ENCODE measurements around the gene LMO3.
A peak's percentile ranks its signal among the peaks of the same experiment; 100 is the strongest.

The LMO3 gene

GRCh38 chr12:16608946-16609539 lies 3.1 kb upstream of the LMO3 start:
- CTCF ChIA-PET: no interaction called here
- POLR2A ChIA-PET: no interaction called here
- no peak for TF ChIP-seq FOXA1 (IDR thresholded peaks at IDR 0.05)
- TF ChIP-seq NFRKB (IDR thresholded peaks at IDR 0.05): no peak
- TF ChIP-seq BHLHE40 (IDR thresholded peaks at IDR 0.05; ENCODE audit: borderline replicate concordance): no peak
- no peak for TF ChIP-seq L3MBTL2 (conservative IDR thresholded peaks at IDR 0.05)
- TF ChIP-seq ELF4 (IDR thresholded peaks at IDR 0.05): no peak
- TF ChIP-seq PKNOX1 (IDR thresholded peaks at IDR 0.05): no peak
- no peak for TF ChIP-seq SP1 (IDR thresholded peaks at IDR 0.05)
- TF ChIP-seq HDGF (IDR thresholded peaks at IDR 0.05; ENCODE audit: borderline replicate concordance): no peak
- TF ChIP-seq TARDBP (IDR thresholded peaks at IDR 0.05): no peak
- TF ChIP-seq FOXM1 (IDR thresholded peaks at IDR 0.05; ENCODE audit: borderline replicate concordance): no peak
- no peak for TF ChIP-seq LEF1 (IDR thresholded peaks at IDR 0.05; ENCODE audit: borderline replicate concordance)
- no peak for TF ChIP-seq SUZ12 (IDR thresholded peaks at IDR 0.05)
- no peak for TF ChIP-seq ARNT (IDR thresholded peaks at IDR 0.05)
- no peak for TF ChIP-seq CTBP1 (IDR thresholded peaks at IDR 0.05; ENCODE audit: borderline replicate concordance)
- TF ChIP-seq FOXK2 (IDR thresholded peaks at IDR 0.05): no peak
- TF ChIP-seq ZNF384 (IDR thresholded peaks at IDR 0.05): no peak
- DNase-seq (ENCODE audit: extremely low spot score): no peak

GRCh38 chr12:16607906-16608775 lies 2.2 kb upstream of the LMO3 start:
- CTCF ChIA-PET: no interaction called here
- POLR2A ChIA-PET: no interaction called here
- TF ChIP-seq FOXA1 (IDR thresholded peaks at IDR 0.05) (no peak), FOXK2 (IDR thresholded peaks at IDR 0.05) (no peak), BHLHE40 (IDR thresholded peaks at IDR 0.05; ENCODE audit: borderline replicate concordance) (no peak)
- DNase-seq (ENCODE audit: extremely low spot score): no peak

GRCh38 chr12:16606991-16607390 lies 1.0 kb upstream of the LMO3 start:
- ChIA-PET POLR2A (no interaction called here), CTCF (no interaction called here)
- no peak for DNase-seq (ENCODE audit: extremely low spot score)
- TF ChIP-seq PKNOX1 (IDR thresholded peaks at IDR 0.05) (no peak), FOXA1 (IDR thresholded peaks at IDR 0.05) (no peak), NFRKB (IDR thresholded peaks at IDR 0.05) (no peak), FOXM1 (IDR thresholded peaks at IDR 0.05; ENCODE audit: borderline replicate concordance) (no peak), HDGF (IDR thresholded peaks at IDR 0.05; ENCODE audit: borderline replicate concordance) (no peak)

- POLR2A ChIA-PET: no interaction called here
Observed at GRCh38 chr12:16606201-16606849, 363 bp upstream of the LMO3 start.

DNA sequence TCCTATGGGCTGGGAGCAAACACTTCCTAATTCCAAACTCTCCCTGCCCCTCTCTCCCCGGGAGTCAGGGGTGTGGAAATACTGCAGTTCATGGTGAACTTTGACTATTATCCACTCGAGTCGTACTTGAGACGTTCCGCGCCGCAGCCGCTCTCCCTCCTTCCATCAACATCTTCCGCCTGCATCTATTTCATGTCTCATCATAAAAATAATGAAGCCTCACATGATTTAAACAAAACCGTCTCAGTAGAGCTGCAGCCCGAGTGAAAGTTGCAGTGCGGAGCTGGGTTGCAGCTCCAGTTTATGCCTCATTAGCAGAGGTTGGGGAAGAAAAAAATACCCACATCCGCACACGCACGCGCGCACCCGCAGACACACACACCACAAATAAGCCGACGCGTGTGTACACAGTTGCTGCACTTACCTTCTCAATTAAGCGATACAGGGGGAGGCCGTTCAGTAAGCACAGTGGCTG lies 283 bp downstream of the LMO3 start:
- ChIA-PET POLR2A (no interaction called here), CTCF (interaction anchor here (0.7 kb wide), 1 partner anchor 10 kb away, joined by 3 read pairs; no protein-coding TSS in a partner anchor)
- DNase-seq (ENCODE audit: extremely low spot score): no peak
- no peak for TF ChIP-seq PKNOX1 (IDR thresholded peaks at IDR 0.05)

More at GRCh38 chr12:16606201-16606849, 363 bp upstream of the LMO3 start:
- DNase-seq (ENCODE audit: extremely low spot score): peak; percentile 29
- no peak for TF ChIP-seq TARDBP (IDR thresholded peaks at IDR 0.05)
- TF ChIP-seq ELF4 (IDR thresholded peaks at IDR 0.05): no peak
- no peak for TF ChIP-seq SP1 (IDR thresholded peaks at IDR 0.05)
- TF ChIP-seq PKNOX1 (IDR thresholded peaks at IDR 0.05): no peak
- CTCF ChIA-PET: interaction anchor here (0.7 kb wide), 1 partner anchor 11 kb away, joined by 3 read pairs; no protein-coding TSS in a partner anchor

GRCh38 chr12:16604596-16605252 lies 1.2 kb downstream of the LMO3 start:
- DNase-seq (ENCODE audit: extremely low spot score): no peak
- POLR2A ChIA-PET: no interaction called here
- no peak for TF ChIP-seq ARNT (IDR thresholded peaks at IDR 0.05)
- no peak for TF ChIP-seq BHLHE40 (IDR thresholded peaks at IDR 0.05; ENCODE audit: borderline replicate concordance)
- no peak for TF ChIP-seq TARDBP (IDR thresholded peaks at IDR 0.05)
- no peak for TF ChIP-seq FOXA1 (IDR thresholded peaks at IDR 0.05)
- TF ChIP-seq SP1 (IDR thresholded peaks at IDR 0.05): no peak

More at GRCh38 chr12:16604596-16605252, 1.2 kb downstream of the LMO3 start:
- CTCF ChIA-PET: no interaction called here
